ENCODE data around the gene IP6K1. TPM values are rescaled to one million over a fixed set of nuclear protein-coding genes. Genes with fewer than 3 reads are reported as not detected.
A peak's percentile ranks its signal among the peaks of the same experiment; 100 is the strongest.

Gene IP6K1
- total RNA-seq, 1 experiment from 2014 or later: 42.2 TPM

DNA sequence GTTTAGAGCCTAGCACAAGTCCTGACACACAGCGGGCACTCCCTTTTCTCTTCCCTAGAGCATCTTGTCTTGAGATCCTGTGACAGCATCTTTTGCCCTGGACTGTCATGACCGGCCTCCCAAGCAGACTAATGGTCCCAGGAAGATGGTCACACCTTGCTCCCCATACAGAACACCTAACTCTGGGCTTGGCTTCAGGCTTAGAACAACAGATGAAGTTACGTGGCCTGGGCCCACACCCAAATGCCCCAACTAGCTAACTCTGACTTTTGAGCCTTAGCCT, 781 bp upstream of the IP6K1 start:
- H2BK120ac ChIP-seq (ENCODE audit: low read depth, low read length, poor library complexity, severe bottlenecking): no peak overlapping the region
- Mint-ChIP-seq H3K36me3 (ENCODE audit: insufficient read depth in 1 of 3, low read depth in 3 of 3) (peaks cover 10 to 24% (median 21%) of the 10 kb centered on the region in 3 experiments), H3K27ac (peak overlapping the region; percentile 48 to 97 (median 92); a peak in 5 of 7 replicates), H3K9me3 (no peaks in the 10 kb centered on the region; a peak in 1 of 5 replicates), H3K27me3 (ENCODE audit: low read depth) (no peaks in the 10 kb centered on the region; the same call in 1 of the 2 replicates), H3K4me3 (peak overlapping the region; percentile 87 to 92), H3K4me1 (peaks cover 15 to 23% of the 10 kb centered on the region in 2 experiments)
- DNase-seq: no peak
- TF ChIP-seq, protein P1, sequence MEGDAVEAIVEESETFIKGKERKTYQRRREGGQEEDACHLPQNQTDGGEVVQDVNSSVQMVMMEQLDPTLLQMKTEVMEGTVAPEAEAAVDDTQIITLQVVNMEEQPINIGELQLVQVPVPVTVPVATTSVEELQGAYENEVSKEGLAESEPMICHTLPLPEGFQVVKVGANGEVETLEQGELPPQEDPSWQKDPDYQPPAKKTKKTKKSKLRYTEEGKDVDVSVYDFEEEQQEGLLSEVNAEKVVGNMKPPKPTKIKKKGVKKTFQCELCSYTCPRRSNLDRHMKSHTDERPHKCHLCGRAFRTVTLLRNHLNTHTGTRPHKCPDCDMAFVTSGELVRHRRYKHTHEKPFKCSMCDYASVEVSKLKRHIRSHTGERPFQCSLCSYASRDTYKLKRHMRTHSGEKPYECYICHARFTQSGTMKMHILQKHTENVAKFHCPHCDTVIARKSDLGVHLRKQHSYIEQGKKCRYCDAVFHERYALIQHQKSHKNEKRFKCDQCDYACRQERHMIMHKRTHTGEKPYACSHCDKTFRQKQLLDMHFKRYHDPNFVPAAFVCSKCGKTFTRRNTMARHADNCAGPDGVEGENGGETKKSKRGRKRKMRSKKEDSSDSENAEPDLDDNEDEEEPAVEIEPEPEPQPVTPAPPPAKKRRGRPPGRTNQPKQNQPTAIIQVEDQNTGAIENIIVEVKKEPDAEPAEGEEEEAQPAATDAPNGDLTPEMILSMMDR (conservative IDR thresholded peaks at IDR 0.05): no peak
- no peaks in the 10 kb centered on the region for H3K9me3 ChIP-seq (ENCODE audit: control insufficient read depth, low read depth, low read length)
- no CpG with 5 or more reads among the region's 3 CpGs for WGBS (ENCODE audit: extremely low coverage, insufficient read length, low lambda C conversion rate)
- H2BK15ac ChIP-seq (ENCODE audit: low read depth, low read length): no peak overlapping the region
- H3K14ac ChIP-seq (ENCODE audit: insufficient read depth, low read length): 0 out of 2 replicates have a peak overlapping the region, but pooled peaks have one; percentile 52
- no peak overlapping the region for H2BK12ac ChIP-seq (ENCODE audit: insufficient read length, low read depth, low read length)
- H3K18ac ChIP-seq (ENCODE audit: insufficient read length, low read depth, low read length): peak overlapping the region; percentile 8
- no peak overlapping the region for H4K8ac ChIP-seq (replicated peaks; ENCODE audit: insufficient read length, low read depth, low read length)
- no peaks in the 10 kb centered on the region; the same call in 1 of the 2 replicates for H3K27me3 ChIP-seq (ENCODE audit: insufficient read depth, low read length)
- no peak overlapping the region for H3K27ac ChIP-seq (ENCODE audit: insufficient read length, low read depth, low read length)
- H2AK5ac ChIP-seq (ENCODE audit: insufficient read length, low read length): no peak overlapping the region
- no peak overlapping the region for H3K4ac ChIP-seq (ENCODE audit: low read depth, low read length)
- peaks cover 5% of the 10 kb centered on the region for H3K23me2 ChIP-seq (ENCODE audit: insufficient read length, low read depth, low read length, poor library complexity, severe bottlenecking)
- no peak overlapping the region for H2AFZ ChIP-seq (ENCODE audit: low read length)
- H3K9ac ChIP-seq (ENCODE audit: extremely low read depth, insufficient read length, low read length): no peak overlapping the region
- no peak overlapping the region for H4K5ac ChIP-seq (ENCODE audit: insufficient read length, low read depth, low read length)
- H3T11ph ChIP-seq (ENCODE audit: low read length): no peak overlapping the region
- no peak overlapping the region for H4K91ac ChIP-seq (ENCODE audit: insufficient read length, low read depth, low read length)
- no peak overlapping the region for H3K23ac ChIP-seq (ENCODE audit: insufficient read length, low read depth, low read length)
- H4K20me1 ChIP-seq (ENCODE audit: control insufficient read depth, insufficient read depth, insufficient read length): no peaks in the 10 kb centered on the region
- no peak overlapping the region for H3K56ac ChIP-seq (ENCODE audit: insufficient read length, low read depth, low read length)
- no peaks in the 10 kb centered on the region for H3K4me1 ChIP-seq (ENCODE audit: insufficient read depth, low read length)
- H3K4me2 ChIP-seq (ENCODE audit: insufficient read depth, insufficient read length, low read length): peak overlapping the region; percentile 24
- H3K79me1 ChIP-seq (ENCODE audit: insufficient read depth, low read depth, low read length, poor library complexity, severe bottlenecking): peaks cover 6% of the 10 kb centered on the region
- no peak overlapping the region for H2BK20ac ChIP-seq (ENCODE audit: low read depth, low read length, poor library complexity, severe bottlenecking)
- no peak overlapping the region for H2BK5ac ChIP-seq (ENCODE audit: insufficient read length, low read length)
- H3K79me2 ChIP-seq (ENCODE audit: insufficient read depth, low read length): peaks cover 2% of the 10 kb centered on the region; the same call in 1 of the 2 replicates
